H1 (cell line): ENCODE data around the gene NAA38. TPM values are rescaled to one million over a fixed set of nuclear protein-coding genes. Genes with fewer than 3 reads are reported as not detected.
A peak's percentile ranks its signal among the peaks of the same experiment; 100 is the strongest.

ENCODE experiments used
- BACH1 ChIP-seq: IDR thresholded peaks from 2 replicates; pipeline ENCODE4 v1.6.1; 2012; ENCODE audit warnings: low read length, improper control_type of control experiment
- CBX5 ChIP-seq: fragments of 300-800, 300-1000 bp; sonication (generic); IDR thresholded peaks from 2 replicates; pipeline ENCODE4 v1.7.1; 2016; ENCODE audit warnings: antibody characterized with exemption, low read length, low read depth
- CHD7 ChIP-seq: fragments of 300-600 bp; sonication (generic); IDR thresholded peaks from 2 replicates; pipeline ENCODE4 v1.7.1; 2012; ENCODE audit warnings: low read length, moderate library complexity, mild to moderate bottlenecking, inconsistent platforms; ENCODE audit not compliant: insufficient replicate concordance
- EP300 ChIP-seq, 2 experiments: IDR thresholded peaks; 1 replicate in 1 of 2; 2 replicates in 1 of 2; pipeline ENCODE4 v1.6.1; 2011 to 2012; ENCODE audit warnings: low read depth in 2 of 2, low read length in 2 of 2, mild to moderate bottlenecking in 2 of 2, borderline replicate concordance in 1 of 2, inconsistent platforms in 1 of 2, moderate library complexity in 1 of 2
- FOSL1 ChIP-seq: IDR thresholded peaks from 2 replicates; pipeline ENCODE4 v1.6.1; 2011; ENCODE audit warnings: mild to moderate bottlenecking, low read depth, low read length, moderate library complexity; ENCODE audit not compliant: insufficient read depth
- GABPA ChIP-seq: IDR thresholded peaks from 2 replicates; pipeline ENCODE4 v1.6.1; 2011; ENCODE audit warnings: mild to moderate bottlenecking, low read length, moderate library complexity, borderline replicate concordance; ENCODE audit not compliant: insufficient read depth
- KDM1A ChIP-seq: fragments of 200-600, 300-600 bp; sonication (generic); IDR thresholded peaks from 2 replicates; pipeline ENCODE4 v1.7.1; 2016; ENCODE audit warnings: mild to moderate bottlenecking, low read length, borderline replicate concordance
- POLR2AphosphoS5 ChIP-seq: IDR thresholded peaks from 2 replicates; pipeline ENCODE4 v1.6.1; 2011; ENCODE audit warnings: low read depth, low read length
- SIRT6 ChIP-seq: IDR thresholded peaks from one replicate; pipeline ENCODE4 v1.7.1; 2012; ENCODE audit warnings: low read length, inconsistent platforms
- ZNF274 ChIP-seq: IDR thresholded peaks from 2 replicates; pipeline ENCODE4 v1.7.0; 2012; ENCODE audit warnings: low read length, borderline replicate concordance; ENCODE audit errors: extremely low read depth
- polyA plus RNA-seq, 7 experiments: library from polyadenylated mRNA; depleted of rRNA in 3 of 7; stranded (reverse) in 5 of 7; unstranded in 2 of 7; fragments of >200 nt in 5 of 7; fragments of 200-250 nt in 2 of 7; gene quantifications; 1 replicate in 5 of 7; 2 replicates in 1 of 7; 4 replicates in 1 of 7; pipeline versions ENCODE4 v1.2.1 to v1.2.3, GENCODE V29; 2011 to 2013; ENCODE audit warnings: missing spikeins in 2 of 7, mixed read lengths in 2 of 7
- total RNA-seq: library from RNA; stranded (reverse); fragmentation: NEBNext Ultra II Directional; extraction: Animal tissue kit (Norgen Biotek cat#: 25700); gene quantifications from 2 replicates; pipeline ENCODE4 v1.2.1, GENCODE V29; 2021

NAA38 gene
- total and polyA plus RNA-seq, 2 of the 8 experiments (the other 6 are each of a cell fraction or from before 2014, with no cell fraction given): 30.2 to 109 TPM

GRCh38 chr17:7857713-7858521, 558 bp upstream of the NAA38 start, which contains the start of gene CYB5D1 (continued):
- TF ChIP-seq CBX5: no peak
- 0 out of 2 replicates have a peak, but pooled peaks have one; percentile 9 for TF ChIP-seq POLR2AphosphoS5
- no peak for TF ChIP-seq SIRT6
- TF ChIP-seq BACH1: 0 out of 2 replicates have a peak, but pooled peaks have one; percentile 31
- no peak for TF ChIP-seq CHD7
- no peak for TF ChIP-seq KDM1A
- TF ChIP-seq ZNF274: no peak
- no peak for TF ChIP-seq FOSL1
- no peak for TF ChIP-seq EP300 (IDR thresholded peaks at IDR 0.05; ENCODE audit: borderline replicate concordance in 1 of 2, low read depth in 2 of 2, low read length in 2 of 2)
- no peak for TF ChIP-seq GABPA
